HG03066 (cell line): ENCODE measurements around the gene CYB5D1.

Source experiments
- ATAC-seq: cut with Tn5 transposase; IDR thresholded peaks from one replicate; pipeline ENCODE4 v1.9.1; 2021; ENCODE audit warnings: low read depth; ENCODE audit not compliant: unreplicated experiment

CYB5D1 gene

GRCh38 chr17:7885367-7886226 lies 27.8 kb downstream of the CYB5D1 start:
- no peak for ATAC-seq

GRCh38 chr17:7886227-7887037 lies 28.6 kb downstream of the CYB5D1 start:
- ATAC-seq: no peak

GRCh38 chr17:7887038-7887481 lies 29.3 kb downstream of the CYB5D1 start:
- ATAC-seq: no peak

- no peak for ATAC-seq
Observed at GRCh38 chr17:7887482-7888183, 29.8 kb downstream of the CYB5D1 start.

- ATAC-seq: no peak
Observed at GRCh38 chr17:7888184-7888920, 30.5 kb downstream of the CYB5D1 start, which contains the start of gene CHD3. TSS of gene CHD3 (plus strand) at chr17:7888789. CDS start at chr17:7889001, 212 bp downstream.

- no peak for ATAC-seq
Observed at GRCh38 chr17:7889166-7889955, 31.6 kb downstream of the CYB5D1 start.

- no peak for ATAC-seq
Observed at GRCh38 chr17:7893187-7893880, 35.5 kb downstream of the CYB5D1 start.

- no peak for ATAC-seq
Observed at GRCh38 chr17:7894226-7894625, 36.4 kb downstream of the CYB5D1 start.

- no peak for ATAC-seq
Observed at GRCh38 chr17:7894866-7895265, 37.1 kb downstream of the CYB5D1 start.

GRCh38 chr17:7897090-7897489 lies 39.3 kb downstream of the CYB5D1 start:
- ATAC-seq: no peak

GRCh38 chr17:7897773-7898172 lies 40.0 kb downstream of the CYB5D1 start:
- no peak for ATAC-seq

- no peak for ATAC-seq
Observed at GRCh38 chr17:7903154-7904103, 45.6 kb downstream of the CYB5D1 start.

- ATAC-seq: no peak
Observed at GRCh38 chr17:7909089-7909488, 51.3 kb downstream of the CYB5D1 start.

- no peak for ATAC-seq
Observed at GRCh38 chr17:7910281-7910680, 52.5 kb downstream of the CYB5D1 start.

- ATAC-seq: no peak
Observed at GRCh38 chr17:7910711-7911110, 52.9 kb downstream of the CYB5D1 start.

GRCh38 chr17:7911116-7911515 lies 53.3 kb downstream of the CYB5D1 start:
- ATAC-seq: no peak
